Thymus (tissue), 11 donors: Measurements from ENCODE around the gene CAP2. TPM values are rescaled to one million over a fixed set of nuclear protein-coding genes. Genes with fewer than 3 reads are reported as not detected.

Experiments used
- DNase-seq, 9 donors: peaks; one replicate each; pipeline ENCODE4 v3.0.0-alpha.2; 2013; ENCODE audit warnings: low spot score in 9 of 9, low read depth in 6 of 9, missing footprints in 1 of 9
- H3K27ac ChIP-seq, 2 donors: one replicate each; pipeline ENCODE4 v1.5.1; 2013; ENCODE audit warnings: control low read depth in 1 of 2, low read depth in 1 of 2, low read length in 1 of 2, mild to moderate bottlenecking in 1 of 2, moderate library complexity in 1 of 2
- H3K27me3 ChIP-seq, 2 donors: one replicate each; pipeline ENCODE4 v1.5.1; 2013; ENCODE audit warnings: low read length in 1 of 2; ENCODE audit not compliant: control insufficient read depth in 2 of 2, insufficient read depth in 1 of 2
- H3K36me3 ChIP-seq, 2 donors: one replicate each; pipeline ENCODE4 v1.5.1; 2013; ENCODE audit warnings: low read length in 1 of 2, mild to moderate bottlenecking in 1 of 2, moderate library complexity in 1 of 2; ENCODE audit not compliant: control insufficient read depth in 2 of 2, insufficient read depth in 2 of 2
- H3K4me1 ChIP-seq, 2 donors: one replicate each; pipeline ENCODE4 v1.5.1; 2013; ENCODE audit warnings: low read length in 2 of 2; ENCODE audit not compliant: control insufficient read depth in 2 of 2, insufficient read depth in 2 of 2
- H3K4me3 ChIP-seq, 2 donors: one replicate each; pipeline ENCODE4 v1.5.1; 2013; ENCODE audit warnings: low read length in 2 of 2, control low read depth in 1 of 2, mild to moderate bottlenecking in 1 of 2
- H3K9me3 ChIP-seq, 2 donors: one replicate each; pipeline ENCODE4 v1.5.1; 2013; ENCODE audit warnings: low read length in 1 of 2, mild to moderate bottlenecking in 1 of 2; ENCODE audit not compliant: control insufficient read depth in 2 of 2, insufficient read depth in 1 of 2
- WGBS: extraction: QIAGEN DNeasy Blood & Tissue Kit; methylation state at CpG from one replicate; pipeline ENCODE4 v1.1.7; 2013; 5-methylcytosine and 5-hydroxymethylcytosine counted together
- polyA plus RNA-seq: library from polyadenylated mRNA; stranded (reverse); fragments of 200-250 nt; gene quantifications from one replicate; pipeline ENCODE4 v1.2.3, GENCODE V29; 2013
- total RNA-seq: library from RNA; stranded (reverse); fragments of 120-200 nt; gene quantifications from one replicate; pipeline ENCODE4 v1.2.4, GENCODE V29; 2013
- donor health status: healthy.

Gene CAP2
- total and polyA plus RNA-seq, 2 donors = 1.6 to 4.9 TPM

GRCh38 chr6:17472653-17473183 lies 79.3 kb downstream of the CAP2 start:
- Histone ChIP-seq H3K9me3 (no peaks in the 10 kb centered on the region), H3K4me1 (peaks cover 0 to 3% of the 10 kb centered on the region in 2 donors), H3K27ac (no peak overlapping the region), H3K27me3 (no peaks in the 10 kb centered on the region), H3K36me3 (no peaks in the 10 kb centered on the region), H3K4me3 (no peak overlapping the region)
- WGBS = 92% methylated on average over 2 of the region's 2 CpGs
- no peak for DNase-seq

DNA sequence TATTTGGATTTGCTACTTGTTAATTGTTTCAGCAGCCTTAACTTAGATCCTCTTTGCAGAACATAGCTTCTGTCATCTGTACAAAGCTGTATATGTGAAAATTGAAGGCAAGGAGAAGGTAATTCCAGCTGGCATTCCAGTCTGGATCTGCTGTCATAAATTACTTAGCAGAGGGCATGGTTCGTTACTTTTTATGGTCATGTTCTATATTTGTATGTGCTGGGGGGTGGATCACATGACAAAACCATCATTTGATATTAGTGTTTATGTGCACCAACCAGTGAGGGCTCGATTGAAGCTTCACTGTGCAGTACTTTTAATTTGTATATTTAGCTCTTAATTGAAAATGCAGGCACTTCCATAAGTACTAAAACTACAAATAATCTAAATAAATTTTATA lies 80.2 kb downstream of the CAP2 start:
- no peak overlapping the region for H3K4me3 ChIP-seq
- no peaks in the 10 kb centered on the region for H3K27me3 ChIP-seq
- no peak for DNase-seq
- peaks cover 0 to 3% of the 10 kb centered on the region in 2 donors for H3K4me1 ChIP-seq
- WGBS = 86% methylated on average over 2 of the region's 2 CpGs
- H3K27ac ChIP-seq = no peak overlapping the region
- no peaks in the 10 kb centered on the region for H3K9me3 ChIP-seq
- no peaks in the 10 kb centered on the region for H3K36me3 ChIP-seq

GRCh38 chr6:17474289-17474688 lies 80.9 kb downstream of the CAP2 start:
- 93% methylated on average over 4 of the region's 4 CpGs for WGBS
- Histone ChIP-seq H3K36me3 (no peaks in the 10 kb centered on the region), H3K4me3 (no peak overlapping the region), H3K9me3 (no peaks in the 10 kb centered on the region), H3K27me3 (no peaks in the 10 kb centered on the region), H3K27ac (no peak overlapping the region), H3K4me1 (peaks cover 0 to 3% of the 10 kb centered on the region in 2 donors)
- no peak for DNase-seq

GRCh38 chr6:17475606-17476244 lies 82.3 kb downstream of the CAP2 start:
- Histone ChIP-seq H3K27me3 (no peaks in the 10 kb centered on the region), H3K36me3 (no peaks in the 10 kb centered on the region), H3K4me3 (no peak overlapping the region), H3K4me1 (no peaks in the 10 kb centered on the region), H3K9me3 (no peaks in the 10 kb centered on the region), H3K27ac (no peak overlapping the region)
- no peak for DNase-seq
- 92% methylated on average over 4 of the region's 4 CpGs for WGBS

DNA sequence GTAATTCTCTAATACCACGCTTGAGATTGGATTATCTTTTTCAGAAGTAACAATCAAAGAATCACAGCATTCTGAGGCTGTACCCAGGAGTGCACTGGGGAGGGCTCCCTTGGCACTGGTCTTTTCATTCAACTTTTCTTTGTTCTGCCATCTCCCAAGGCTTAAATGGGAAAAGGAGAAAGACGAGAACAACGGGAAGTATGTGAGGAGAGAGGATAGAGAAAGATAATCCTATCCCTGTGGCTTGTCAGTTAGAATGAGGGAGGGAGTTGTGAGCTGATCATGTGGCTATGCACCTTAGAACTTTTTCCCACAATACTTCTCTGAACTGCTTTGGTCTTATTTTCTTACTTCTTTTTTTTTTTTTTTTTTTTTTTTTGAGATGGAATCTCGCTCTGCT lies 83.1 kb downstream of the CAP2 start:
- 96% methylated on average over 4 of the region's 4 CpGs for WGBS
- Histone ChIP-seq H3K4me3 (no peak overlapping the region), H3K36me3 (no peaks in the 10 kb centered on the region), H3K27ac (no peak overlapping the region), H3K4me1 (no peaks in the 10 kb centered on the region), H3K27me3 (no peaks in the 10 kb centered on the region), H3K9me3 (no peaks in the 10 kb centered on the region)
- DNase-seq = no peak

- Histone ChIP-seq H3K36me3 (no peaks in the 10 kb centered on the region), H3K9me3 (no peaks in the 10 kb centered on the region), H3K27me3 (no peaks in the 10 kb centered on the region), H3K27ac (no peak overlapping the region), H3K4me3 (no peak overlapping the region), H3K4me1 (no peaks in the 10 kb centered on the region)
- DNase-seq = no peak
- 96% methylated on average over 2 of the region's 2 CpGs for WGBS
These were observed 84.0 kb downstream of the CAP2 start for GRCh38 chr6:17477356-17477755.

DNA sequence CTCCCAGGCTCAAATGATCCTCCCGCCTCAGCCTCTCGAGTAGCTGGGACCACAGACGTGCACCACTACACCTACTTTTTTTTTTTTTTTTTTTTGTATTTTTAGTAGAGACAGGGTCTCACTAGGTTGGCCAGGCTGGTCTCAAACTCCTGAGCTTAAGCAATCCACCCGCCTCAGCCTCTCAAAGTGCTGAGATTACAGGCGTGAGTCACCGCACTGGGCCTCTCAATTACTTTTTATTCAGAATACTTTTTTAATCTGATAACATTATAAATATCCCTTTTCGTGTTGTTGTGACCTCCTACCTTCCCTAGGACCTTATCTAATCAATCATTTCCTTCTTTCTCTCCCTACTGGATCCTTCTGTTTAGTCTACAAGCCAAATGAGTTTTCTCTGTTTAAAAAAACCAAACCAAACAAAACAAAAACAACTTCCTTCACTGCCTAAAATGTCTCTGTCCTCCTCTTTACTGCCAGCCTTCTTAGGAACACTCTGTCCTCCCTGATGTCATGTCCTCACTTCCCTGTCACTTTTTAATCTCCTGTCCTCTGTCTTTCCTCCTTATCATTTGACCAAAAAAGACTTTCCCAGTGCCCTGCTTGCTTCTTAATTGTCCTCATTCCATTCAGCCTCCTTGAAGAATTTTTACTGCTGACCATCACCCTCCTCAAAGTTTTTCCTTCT lies 85.0 kb downstream of the CAP2 start:
- Histone ChIP-seq H3K4me1 (no peaks in the 10 kb centered on the region), H3K36me3 (no peaks in the 10 kb centered on the region), H3K4me3 (no peak overlapping the region), H3K27me3 (no peaks in the 10 kb centered on the region), H3K9me3 (no peaks in the 10 kb centered on the region), H3K27ac (no peak overlapping the region)
- 94% methylated on average over 7 of the region's 7 CpGs for WGBS
- no peak for DNase-seq

- Histone ChIP-seq H3K36me3 (no peaks in the 10 kb centered on the region), H3K9me3 (no peaks in the 10 kb centered on the region), H3K4me1 (no peaks in the 10 kb centered on the region), H3K4me3 (no peak overlapping the region), H3K27ac (no peak overlapping the region), H3K27me3 (no peaks in the 10 kb centered on the region)
- no peak for DNase-seq
- 95% methylated on average over 7 of the region's 7 CpGs for WGBS
These were observed 85.6 kb downstream of the CAP2 start for GRCh38 chr6:17478946-17479345.

GRCh38 chr6:17480476-17480875 lies 87.1 kb downstream of the CAP2 start:
- H3K27ac ChIP-seq = no peak overlapping the region
- no peaks in the 10 kb centered on the region for H3K4me1 ChIP-seq
- no peak overlapping the region for H3K4me3 ChIP-seq
- no peaks in the 10 kb centered on the region for H3K36me3 ChIP-seq
- WGBS = 96% methylated on average over 4 of the region's 4 CpGs
- H3K9me3 ChIP-seq = no peaks in the 10 kb centered on the region
- no peak for DNase-seq
- no peaks in the 10 kb centered on the region for H3K27me3 ChIP-seq
